Measurements from ENCODE around the gene FSTL3.
"Not testable (repeated sequence)": the region's sequence is repeated elsewhere in the genome, so short reads cannot be mapped to it uniquely, and the experiment has no call there.

The FSTL3 gene

GRCh38 chr19:723247-723646 lies 47.1 kb downstream of the FSTL3 start:
- no peak for DNase-seq
- in situ Hi-C loops (cut with HindIII; ENCODE audit: low pct_ligation_motif_present, low pct_unique_long_range_greater_than_20kb, low sequenced_read_pairs) = no loop called here

GRCh38 chr19:723714-724113 lies 47.5 kb downstream of the FSTL3 start:
- in situ Hi-C loops (cut with HindIII; ENCODE audit: low pct_ligation_motif_present, low pct_unique_long_range_greater_than_20kb, low sequenced_read_pairs) = no loop called here
- DNase-seq = no peak

DNA sequence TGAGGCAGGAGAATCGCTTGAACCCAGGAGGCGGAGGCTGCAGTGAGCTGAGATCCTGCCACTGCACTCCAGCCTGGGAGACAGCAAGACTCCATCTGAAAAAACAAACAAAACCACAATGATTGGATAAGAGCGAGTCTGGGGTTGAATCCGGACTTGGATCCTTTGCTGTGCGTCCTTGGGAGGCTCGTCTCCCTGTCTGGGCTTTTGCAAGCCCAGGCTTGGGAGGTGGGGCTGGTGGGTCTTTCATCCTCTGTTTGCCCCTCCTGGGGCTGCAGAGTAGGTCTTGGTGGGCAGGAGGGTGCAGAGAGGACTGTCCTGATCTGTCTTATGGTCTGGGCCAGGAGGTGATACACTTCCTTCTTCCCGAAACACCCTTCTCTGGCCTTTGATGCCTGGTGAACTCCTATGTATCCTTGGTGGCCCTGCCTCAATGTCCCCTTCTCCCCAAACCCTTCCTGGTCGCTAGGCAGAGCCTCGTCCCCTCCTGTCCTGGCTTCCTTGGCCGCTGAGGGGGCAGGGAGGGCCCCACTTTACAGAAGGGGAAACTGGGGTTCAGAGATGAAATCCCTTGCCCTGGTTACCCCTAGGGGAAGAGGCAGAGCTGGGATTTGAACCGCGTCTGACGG lies 49.4 kb downstream of the FSTL3 start:
- no peak for DNase-seq

DNA sequence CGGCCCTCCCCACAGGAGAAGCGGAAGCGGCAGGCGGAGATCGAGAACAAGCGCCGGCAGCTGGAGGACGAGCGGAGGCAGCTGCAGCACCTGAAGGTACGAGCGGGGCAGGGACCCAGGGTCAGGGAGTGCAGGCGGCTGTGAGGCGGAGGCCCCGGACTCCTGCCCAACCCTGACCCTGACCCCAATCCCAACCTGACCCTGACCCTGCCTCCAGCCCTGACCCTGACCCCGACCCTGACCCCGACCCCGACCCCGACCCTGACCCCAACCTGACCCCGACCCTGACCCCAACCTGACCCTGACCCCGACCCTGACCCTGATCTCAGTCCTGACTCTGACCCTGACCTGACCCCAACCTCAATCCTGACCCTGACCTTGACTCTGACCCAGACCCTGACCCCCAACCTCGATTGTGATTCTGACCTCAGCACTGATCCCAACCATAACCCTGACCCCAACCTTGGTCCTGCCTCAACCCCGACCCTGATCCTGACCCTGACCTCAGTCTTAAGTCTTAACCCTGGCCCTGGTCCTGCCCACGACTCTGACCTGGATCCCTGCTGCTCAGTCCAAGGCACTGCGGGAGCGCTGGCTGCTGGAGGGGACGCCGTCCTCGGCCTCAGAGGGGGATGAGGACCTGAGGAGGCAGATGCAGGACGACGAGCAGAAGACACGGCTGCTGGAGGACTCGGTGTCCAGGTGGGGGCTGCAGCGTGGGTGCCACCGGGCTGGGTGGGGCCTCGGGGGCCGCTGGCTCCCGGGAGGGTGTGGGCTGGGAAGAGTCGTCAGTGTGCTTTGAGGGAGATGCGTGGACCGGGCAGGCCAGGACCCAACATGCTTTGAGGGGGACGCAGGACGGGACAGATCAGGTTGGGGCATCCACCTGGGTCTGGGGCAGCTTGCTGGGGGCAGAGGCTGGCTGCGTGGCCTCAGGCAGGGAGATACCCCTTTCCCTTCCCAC lies 51.1 kb downstream of the FSTL3 start:
- no peak for DNase-seq
- in situ Hi-C loops (cut with HindIII; ENCODE audit: low pct_ligation_motif_present, low pct_unique_long_range_greater_than_20kb, low sequenced_read_pairs) = no loop called here

More for the DNA sequence above, 49.4 kb downstream of the FSTL3 start:
- in situ Hi-C loops (cut with HindIII; ENCODE audit: low pct_ligation_motif_present, low pct_unique_long_range_greater_than_20kb, low sequenced_read_pairs) = no loop called here

GRCh38 chr19:728011-728410 lies 51.8 kb downstream of the FSTL3 start:
- in situ Hi-C loops (cut with HindIII; ENCODE audit: low pct_ligation_motif_present, low pct_unique_long_range_greater_than_20kb, low sequenced_read_pairs) = no loop called here
- DNase-seq = no peak

- DNase-seq; in situ Hi-C loops (cut with HindIII; ENCODE audit: low pct_ligation_motif_present, low pct_unique_long_range_greater_than_20kb, low sequenced_read_pairs): not testable (repeated sequence)
Measured at GRCh38 chr19:729564-729963, 53.4 kb downstream of the FSTL3 start.

- in situ Hi-C loops (cut with HindIII; ENCODE audit: low pct_ligation_motif_present, low pct_unique_long_range_greater_than_20kb, low sequenced_read_pairs) = no loop called here
- no peak for DNase-seq
Measured at GRCh38 chr19:729965-730668, 53.9 kb downstream of the FSTL3 start.

DNA sequence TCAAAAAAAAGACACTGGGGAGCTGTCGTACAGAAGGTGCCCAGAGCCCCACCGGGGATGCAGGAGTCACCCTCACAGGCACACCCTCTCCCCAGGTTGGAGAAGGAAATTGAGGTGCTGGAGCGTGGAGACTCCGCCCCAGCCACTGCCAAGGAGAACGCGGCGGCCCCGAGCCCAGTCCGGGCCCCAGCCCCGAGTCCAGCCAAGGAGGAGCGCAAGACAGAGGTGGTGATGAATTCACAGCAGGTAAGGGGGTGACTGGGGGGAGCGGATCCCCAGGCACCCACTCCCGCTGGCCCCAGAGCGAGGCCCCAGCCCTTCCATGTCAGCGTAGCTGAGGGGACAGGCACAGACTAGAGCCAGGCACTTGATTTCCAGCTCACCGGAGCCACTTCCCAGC lies 54.8 kb downstream of the FSTL3 start:
- DNase-seq = no peak
- in situ Hi-C loops (cut with HindIII; ENCODE audit: low pct_ligation_motif_present, low pct_unique_long_range_greater_than_20kb, low sequenced_read_pairs) = no loop called here

- in situ Hi-C loops (cut with HindIII; ENCODE audit: low pct_ligation_motif_present, low pct_unique_long_range_greater_than_20kb, low sequenced_read_pairs) = no loop called here
- no peak for DNase-seq
Measured at GRCh38 chr19:732148-733069, 56.2 kb downstream of the FSTL3 start.

Measured in ACHN (cell line).